Measurements from ENCODE around the gene BEST4. TPM values are rescaled to one million over a fixed set of nuclear protein-coding genes. Genes with fewer than 3 reads are reported as not detected.

BEST4 gene
- total and polyA plus RNA-seq, 2 of the 13 experiments (the other 11 are each of a cell fraction or from before 2014, with no cell fraction given) = 0.77 to 1.4 TPM

- TF ChIP-seq SOX13 (IDR thresholded peaks at IDR 0.05) (no peak), SOX13 (CRISPR knock-in tag; conservative IDR thresholded peaks at IDR 0.05 in 1 of 2, IDR thresholded peaks at IDR 0.05 in 1 of 2) (peak in 1 of 2 experiments; percentile 11; a peak in 1 of 4 replicates), SIX1 (CRISPR knock-in tag; IDR thresholded peaks at IDR 0.05; ENCODE audit: borderline replicate concordance) (no peak), ZBTB40 (IDR thresholded peaks at IDR 0.05) (no peak), ZBTB40 (CRISPR knock-in tag; IDR thresholded peaks at IDR 0.05) (no peak), SNAPC5 (CRISPR knock-in tag; IDR thresholded peaks at IDR 0.05; ENCODE audit: borderline replicate concordance) (0 out of 2 replicates have a peak, but pooled peaks have one; percentile 61), ZNF720 (CRISPR knock-in tag; IDR thresholded peaks at IDR 0.05) (no peak), REXO4 (CRISPR knock-in tag; IDR thresholded peaks at IDR 0.05; ENCODE audit: borderline replicate concordance) (peak; percentile 82; the same call in 1 of the 2 replicates), ZNF724P (CRISPR knock-in tag; IDR thresholded peaks at IDR 0.05; ENCODE audit: borderline replicate concordance) (0 out of 2 replicates have a peak, but pooled peaks have one; percentile 31), ZFAT (CRISPR knock-in tag; conservative IDR thresholded peaks at IDR 0.05) (no peak), SMARCE1 (IDR thresholded peaks at IDR 0.05; ENCODE audit: borderline replicate concordance) (no peak), ZZZ3 (CRISPR knock-in tag; IDR thresholded peaks at IDR 0.05; ENCODE audit: borderline replicate concordance) (no peak), MEIS1 (CRISPR knock-in tag; IDR thresholded peaks at IDR 0.05; ENCODE audit: borderline replicate concordance) (peak; percentile 72; the same call in 1 of the 2 replicates), MBD4 (IDR thresholded peaks at IDR 0.05; ENCODE audit: borderline replicate concordance, low read length) (no peak), ZNF776 (CRISPR knock-in tag; IDR thresholded peaks at IDR 0.05) (peak; percentile 75; the same call in 1 of the 2 replicates), ZSCAN30 (CRISPR knock-in tag; IDR thresholded peaks at IDR 0.05) (no peak), HHEX (CRISPR knock-in tag; IDR thresholded peaks at IDR 0.05) (no peak)
- TF ChIP-seq, protein P1, sequence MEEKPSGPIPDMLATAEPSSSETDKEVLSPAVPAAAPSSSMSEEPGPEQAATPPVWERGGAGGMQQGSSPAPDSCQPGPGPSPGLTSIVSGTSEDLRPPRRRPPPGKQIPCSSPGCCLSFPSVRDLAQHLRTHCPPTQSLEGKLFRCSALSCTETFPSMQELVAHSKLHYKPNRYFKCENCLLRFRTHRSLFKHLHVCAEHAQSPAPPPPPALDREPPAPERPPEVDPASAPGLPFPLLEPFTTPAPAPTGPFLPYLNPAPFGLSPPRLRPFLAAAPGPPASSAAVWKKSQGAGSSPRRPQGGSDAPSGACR (CRISPR knock-in tag; IDR thresholded peaks at IDR 0.05) = 0 out of 2 replicates have a peak, but pooled peaks have one; percentile 46
Observed at GRCh38 chr1:44784094-44785028, 3.6 kb downstream of the BEST4 start (continued).

Data from HepG2 (cell line).